Measurements from ENCODE around the gene NOTCH3.

NOTCH3 gene

GRCh38 chr19:15123900-15124299 is 76.9 kb downstream of the NOTCH3 start:
- TF ChIP-seq CTCF (conservative IDR thresholded peaks at IDR 0.05) = no peak
- H3K27ac ChIP-seq = peak overlapping the region; percentile 83

- H3K27ac ChIP-seq = peak overlapping the region; percentile 83
- no peak for TF ChIP-seq CTCF (conservative IDR thresholded peaks at IDR 0.05)
Observed at GRCh38 chr19:15123031-15123890, 77.5 kb downstream of the NOTCH3 start.

- H3K27ac ChIP-seq = no peak overlapping the region
- no peak for TF ChIP-seq CTCF (conservative IDR thresholded peaks at IDR 0.05)
Observed at GRCh38 chr19:15122331-15123030, 78.3 kb downstream of the NOTCH3 start.

- TF ChIP-seq CTCF (conservative IDR thresholded peaks at IDR 0.05) = no peak
- H3K27ac ChIP-seq = no peak overlapping the region
Observed at GRCh38 chr19:15120135-15121026, 80.4 kb downstream of the NOTCH3 start.

GRCh38 chr19:15118789-15119494 is 81.9 kb downstream of the NOTCH3 start:
- TF ChIP-seq CTCF (conservative IDR thresholded peaks at IDR 0.05) = no peak
- no peak overlapping the region for H3K27ac ChIP-seq

- TF ChIP-seq CTCF (conservative IDR thresholded peaks at IDR 0.05) = no peak
- no peak overlapping the region for H3K27ac ChIP-seq
Observed at GRCh38 chr19:15118248-15118647, 82.5 kb downstream of the NOTCH3 start.
